GM18868 (cell line): ENCODE results near the gene TMEM125.

Experiments
- ATAC-seq: cut with Tn5 transposase; IDR thresholded peaks from one replicate; pipeline ENCODE4 v1.9.1; 2021; ENCODE audit warnings: mild to moderate bottlenecking, moderate library complexity; ENCODE audit not compliant: unreplicated experiment

Gene TMEM125

DNA sequence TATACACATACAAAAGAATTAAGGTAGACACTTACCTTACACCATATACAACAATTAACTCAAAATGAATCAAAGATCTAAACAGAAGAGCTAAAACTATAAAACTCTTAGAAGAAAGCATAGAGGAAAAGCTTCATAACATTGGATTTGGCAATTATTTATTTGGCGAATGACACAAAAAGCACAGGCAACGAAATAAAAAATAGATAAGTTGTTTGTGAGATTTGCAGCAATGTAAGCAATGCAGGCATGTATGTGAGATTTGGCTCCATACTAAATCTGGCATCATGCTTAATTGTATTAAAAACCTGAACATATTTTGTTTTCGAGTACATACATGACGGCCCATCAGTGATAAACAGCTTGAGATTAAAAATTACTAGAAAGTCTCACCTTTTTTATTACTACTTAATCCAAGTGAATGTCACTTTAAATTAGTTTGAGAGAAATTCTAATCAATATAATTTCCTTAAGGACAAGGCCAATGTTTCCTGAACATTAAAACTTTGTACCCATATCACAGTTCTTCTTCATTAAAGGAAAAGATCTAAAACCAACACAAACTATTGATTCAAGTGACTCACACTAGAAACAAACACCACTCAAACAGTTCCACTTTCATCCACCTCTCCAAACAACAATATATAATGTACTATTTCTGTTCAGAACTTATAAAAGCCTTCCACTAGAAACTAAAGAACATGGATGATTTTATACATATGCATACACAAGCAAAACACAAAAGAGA, 23.1 kb upstream of the TMEM125 start:
- no peak for ATAC-seq

DNA sequence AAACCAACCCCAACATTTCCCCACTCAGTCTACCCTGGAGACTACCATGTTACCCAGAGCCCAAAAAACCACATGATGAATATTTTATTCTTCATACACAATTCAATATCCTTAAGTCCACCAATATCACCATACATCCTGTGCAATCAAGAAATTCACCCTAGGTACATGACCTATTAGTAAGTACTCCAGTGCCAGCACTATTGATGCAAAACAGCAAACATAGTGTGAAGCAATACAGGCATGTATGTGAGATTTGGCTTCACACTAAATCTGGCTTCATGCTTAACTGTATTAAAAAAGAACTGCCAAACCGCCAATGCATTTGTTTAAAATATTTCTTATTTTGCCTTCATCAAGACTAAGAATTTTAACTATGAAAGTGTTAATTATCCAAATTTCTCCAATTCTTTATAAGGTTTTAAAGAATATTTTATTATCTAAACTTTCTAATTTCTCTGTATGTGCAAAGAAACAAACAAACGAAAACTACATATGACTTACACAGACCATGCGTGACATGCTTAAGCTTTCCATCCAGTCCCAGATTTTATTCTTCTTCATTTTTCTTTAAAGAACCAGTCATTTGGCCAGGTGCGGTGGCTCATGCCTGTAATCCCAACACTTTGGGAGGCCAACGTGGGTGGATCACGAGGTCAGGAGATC, 22.4 kb upstream of the TMEM125 start:
- ATAC-seq: no peak

DNA sequence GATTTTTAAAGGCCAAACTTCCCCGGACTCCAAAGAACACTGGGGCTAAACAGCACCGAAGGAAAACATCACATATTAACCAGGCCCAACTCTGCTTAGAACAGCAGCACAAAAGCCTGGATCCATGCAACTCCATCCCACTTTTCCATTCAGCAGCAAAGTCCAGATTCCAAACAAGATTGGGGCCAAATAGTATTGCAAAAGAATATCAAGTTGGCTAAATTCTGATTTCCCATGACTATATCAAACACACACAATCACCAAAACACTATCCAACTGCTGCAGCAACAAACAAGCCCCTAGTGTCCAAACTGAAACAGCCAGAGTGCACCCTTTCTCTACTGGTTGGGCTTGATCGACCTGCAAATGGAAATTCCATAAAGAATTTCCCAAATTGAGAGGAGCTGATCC, 19.4 kb upstream of the TMEM125 start:
- ATAC-seq: no peak

DNA sequence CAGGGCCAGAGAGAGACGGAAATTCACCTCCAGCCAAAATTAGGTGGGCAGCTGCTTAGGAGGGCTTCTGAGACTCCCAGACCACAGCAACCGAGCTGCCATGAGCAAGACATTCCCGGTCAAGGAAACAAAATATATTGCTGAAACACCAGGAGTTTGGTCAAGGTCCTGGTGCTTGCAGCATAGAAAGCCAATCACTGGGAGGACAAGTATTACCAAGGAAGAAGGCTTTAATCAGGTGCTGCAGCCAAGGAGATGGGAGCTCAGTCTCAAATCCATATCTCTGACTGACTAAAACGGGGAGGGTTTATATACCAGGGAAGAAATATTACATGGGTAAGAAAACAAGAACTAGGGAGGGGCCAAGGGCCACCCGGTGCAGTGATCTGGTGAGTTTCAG, 18.8 kb upstream of the TMEM125 start:
- no peak for ATAC-seq

DNA sequence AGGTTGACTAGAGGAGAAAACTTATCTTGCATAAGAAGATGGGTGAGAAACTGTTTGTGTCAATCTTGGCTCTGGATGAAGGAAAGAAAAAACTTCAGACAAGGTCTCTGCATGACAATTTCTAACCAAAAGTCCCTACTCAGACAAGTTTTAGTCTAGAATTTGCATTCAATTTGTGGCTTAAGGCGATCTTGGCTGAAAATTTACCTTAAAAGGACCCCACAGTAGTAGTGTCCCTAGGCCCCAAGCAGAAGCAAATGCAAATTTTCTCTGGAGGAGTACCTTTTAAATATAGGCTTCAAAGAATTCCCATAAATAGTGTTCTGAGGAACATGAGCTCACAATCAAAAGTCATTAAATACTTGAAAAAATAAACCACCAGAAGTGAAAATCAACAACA, 17.6 kb upstream of the TMEM125 start:
- ATAC-seq: no peak

DNA sequence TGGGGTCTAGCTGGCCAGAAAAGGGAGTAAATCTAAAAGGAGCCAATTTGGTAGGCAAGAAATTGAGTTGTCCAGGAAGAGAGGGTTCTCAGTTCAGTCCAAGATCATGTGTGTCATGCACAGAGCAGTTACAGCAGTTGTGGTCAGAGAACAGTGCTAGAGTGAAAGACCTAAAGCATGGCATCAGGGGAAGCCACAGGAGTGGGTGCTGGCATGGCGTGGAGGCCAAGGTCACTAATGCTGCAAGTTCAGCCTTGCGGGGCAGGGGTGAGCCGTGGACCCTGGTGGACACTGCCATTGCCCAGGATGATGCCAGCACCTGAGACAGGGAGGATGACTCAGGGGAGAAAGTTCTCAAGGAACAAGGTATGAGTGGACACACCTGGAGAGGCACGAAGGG, 16.6 kb upstream of the TMEM125 start:
- no peak for ATAC-seq

DNA sequence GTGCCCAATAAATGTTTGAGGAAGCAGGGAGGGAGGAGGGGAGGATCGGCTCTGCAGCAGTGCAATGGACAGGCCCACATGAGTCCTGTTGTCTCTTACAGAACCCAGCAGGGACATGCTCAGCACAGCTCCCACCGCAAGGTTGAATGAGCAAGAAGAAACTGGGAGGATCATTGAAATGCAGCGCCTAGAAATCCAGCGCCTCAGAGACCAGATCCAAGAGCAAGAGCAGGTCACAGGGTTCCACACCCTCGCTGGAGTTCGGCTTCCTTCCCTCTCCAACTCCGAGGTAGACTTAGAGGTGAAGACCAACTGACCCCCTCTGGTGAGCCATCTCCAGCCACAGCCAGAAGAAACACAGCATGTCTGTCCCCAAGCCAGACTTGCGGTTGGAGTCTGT, 15.9 kb upstream of the TMEM125 start:
- no peak for ATAC-seq

DNA sequence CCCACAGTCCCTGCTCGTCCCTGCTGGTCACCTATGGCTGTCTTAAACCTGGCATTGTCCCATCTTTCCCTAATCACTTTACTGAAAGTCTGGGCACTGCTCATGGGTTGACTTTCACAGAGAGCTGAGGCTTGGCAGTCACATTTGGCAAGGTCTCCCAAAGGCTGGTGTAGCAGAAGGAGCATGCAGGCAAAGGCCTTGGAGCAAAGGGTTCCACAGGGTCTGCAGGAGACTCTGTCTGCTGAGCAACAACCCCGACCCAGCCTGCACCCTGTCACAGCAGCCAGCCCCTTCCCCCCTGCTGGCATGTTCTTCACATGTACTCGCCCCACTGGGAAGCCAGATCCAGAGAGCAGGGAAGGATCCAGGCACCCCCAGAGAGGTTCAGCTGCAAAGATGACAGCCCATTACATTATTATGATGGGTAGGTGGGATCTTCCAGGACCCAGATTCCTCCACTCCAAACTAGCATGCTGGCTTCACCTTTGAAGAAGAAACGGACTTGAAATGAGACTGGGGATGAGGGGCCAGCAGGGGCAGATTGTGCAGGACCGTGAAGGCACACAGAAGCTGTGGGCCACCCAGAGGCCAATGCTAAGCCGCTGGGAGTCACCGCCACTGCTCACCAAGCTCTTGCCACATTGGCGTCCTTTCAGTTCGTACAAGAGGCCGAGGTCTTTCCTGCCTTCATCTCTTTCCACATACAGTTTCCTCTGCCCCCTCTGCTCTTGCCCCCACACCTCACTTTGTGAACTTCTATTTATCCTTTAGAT, 14.2 kb upstream of the TMEM125 start:
- ATAC-seq: no peak

DNA sequence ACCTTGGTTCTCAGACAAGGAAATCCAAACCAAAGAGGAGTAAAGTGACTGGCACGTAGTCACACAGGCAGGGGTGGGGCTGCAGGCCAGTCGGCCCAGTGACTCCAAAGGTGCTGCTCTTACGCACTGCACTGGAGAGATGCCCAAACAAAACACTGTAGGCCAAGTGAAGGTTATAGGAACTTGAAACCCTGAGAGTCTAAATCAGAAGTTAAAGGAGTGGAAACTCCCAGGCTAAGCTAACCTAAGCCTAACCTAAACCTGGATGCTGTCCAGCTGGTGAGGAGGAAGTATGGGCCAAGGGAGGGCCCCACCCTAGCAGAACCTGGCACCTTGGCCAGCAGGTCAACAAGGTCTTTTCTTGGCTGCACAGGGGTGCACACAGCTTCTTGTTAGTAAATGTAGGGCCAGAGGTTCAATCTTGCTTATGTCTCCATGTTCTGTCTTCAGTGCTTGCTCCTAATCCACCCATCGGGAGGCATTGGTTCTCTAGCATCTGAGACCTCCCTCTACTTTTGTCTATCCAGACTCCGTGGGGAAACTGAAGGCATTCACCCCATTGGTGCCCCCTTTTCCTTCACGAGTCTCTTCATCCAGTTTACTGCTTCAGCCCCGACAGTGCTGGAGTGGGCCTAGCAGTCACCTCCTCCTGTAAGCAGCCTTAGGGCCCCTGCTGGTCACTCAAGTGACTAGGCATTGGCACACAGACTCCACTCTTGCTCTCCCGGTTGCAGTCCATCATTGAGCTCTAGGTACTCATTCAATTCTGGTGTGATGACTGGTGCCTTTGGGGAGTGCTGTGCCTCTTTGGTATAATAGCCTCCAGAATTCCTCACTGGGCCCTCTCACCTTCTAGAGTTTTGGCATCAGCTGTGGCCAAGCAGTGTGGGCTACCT, 12.9 kb upstream of the TMEM125 start:
- ATAC-seq: no peak

DNA sequence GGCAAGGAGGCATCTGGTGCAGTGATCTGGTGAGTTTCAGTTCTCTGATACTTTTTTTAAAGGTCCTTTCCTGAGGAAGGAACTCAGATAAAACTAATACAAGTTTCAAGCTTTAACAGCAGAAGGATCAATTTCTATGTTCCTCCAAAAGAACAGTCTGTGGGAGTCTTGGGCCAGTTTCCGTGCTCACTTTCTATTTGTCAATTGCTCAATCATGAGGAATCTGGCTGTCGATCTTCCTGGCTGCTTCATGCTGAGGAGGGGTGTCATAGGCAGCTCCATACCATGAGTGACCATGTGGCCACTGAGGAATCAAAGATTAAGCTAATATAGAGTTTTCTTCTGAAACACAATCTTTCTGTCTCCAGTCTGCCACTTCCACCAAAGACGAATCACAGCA, 11.4 kb upstream of the TMEM125 start:
- ATAC-seq: no peak

DNA sequence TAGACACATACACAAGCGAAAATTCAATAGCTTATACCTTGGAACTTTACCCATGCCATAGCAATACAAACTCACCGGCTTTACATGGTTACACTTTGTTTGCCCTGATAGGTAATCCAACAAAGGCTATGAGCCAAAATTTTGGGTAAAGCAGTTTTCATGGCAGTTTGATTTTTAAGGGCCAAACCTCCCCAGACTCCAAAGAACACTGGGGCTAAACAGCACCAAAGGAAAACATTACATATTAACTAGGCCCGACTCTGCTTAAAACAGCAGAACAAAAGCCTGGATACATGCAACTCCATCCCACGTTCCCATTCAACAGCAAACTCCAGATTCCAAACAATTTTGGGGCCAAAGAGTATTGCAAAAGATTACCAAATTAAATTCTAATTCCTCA, 4.4 kb upstream of the TMEM125 start:
- ATAC-seq: no peak

DNA sequence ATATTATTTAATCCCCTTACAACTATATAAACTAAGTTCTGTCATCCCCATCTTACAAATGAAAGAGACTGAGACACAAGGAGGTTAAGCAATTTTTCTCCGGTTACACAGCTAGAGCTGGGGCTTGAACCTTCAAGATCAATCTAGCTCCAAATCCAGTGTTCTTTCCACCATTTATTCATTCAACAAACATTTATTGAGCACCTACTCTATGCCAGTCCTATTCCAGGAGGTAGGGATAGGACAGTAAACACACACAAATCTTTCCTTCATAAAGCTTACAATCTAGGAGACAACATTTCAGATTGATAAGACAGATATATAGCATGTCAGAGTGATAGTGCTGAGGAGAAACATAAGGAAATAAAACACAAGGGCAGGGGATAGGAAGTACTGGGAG, 2.9 kb upstream of the TMEM125 start:
- no peak for ATAC-seq

DNA sequence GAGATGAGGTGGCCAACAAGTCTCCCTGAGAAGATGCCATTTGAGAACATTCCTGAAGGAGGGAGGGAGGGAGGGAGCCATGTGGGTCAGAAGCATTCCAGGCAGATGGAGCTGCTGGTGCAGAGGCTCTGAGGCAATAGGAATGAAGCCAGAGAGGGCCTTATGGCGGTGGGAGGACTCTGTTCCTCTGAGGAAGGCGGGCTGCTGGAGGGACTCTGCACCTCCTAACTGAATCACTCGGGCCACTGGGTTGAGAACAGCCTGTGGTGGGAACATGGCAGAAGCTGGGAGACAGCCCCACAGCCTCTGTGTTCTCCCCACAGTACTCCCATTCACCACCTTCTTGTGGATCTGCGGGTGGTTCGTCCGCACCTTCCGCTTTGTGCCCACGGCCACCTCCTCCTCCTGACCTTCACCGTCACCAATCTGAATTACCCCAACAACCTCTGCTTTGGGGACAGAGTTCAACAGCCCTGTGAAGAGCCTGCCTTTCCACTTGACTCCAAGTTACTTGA, 2.4 kb upstream of the TMEM125 start:
- ATAC-seq: no peak

DNA sequence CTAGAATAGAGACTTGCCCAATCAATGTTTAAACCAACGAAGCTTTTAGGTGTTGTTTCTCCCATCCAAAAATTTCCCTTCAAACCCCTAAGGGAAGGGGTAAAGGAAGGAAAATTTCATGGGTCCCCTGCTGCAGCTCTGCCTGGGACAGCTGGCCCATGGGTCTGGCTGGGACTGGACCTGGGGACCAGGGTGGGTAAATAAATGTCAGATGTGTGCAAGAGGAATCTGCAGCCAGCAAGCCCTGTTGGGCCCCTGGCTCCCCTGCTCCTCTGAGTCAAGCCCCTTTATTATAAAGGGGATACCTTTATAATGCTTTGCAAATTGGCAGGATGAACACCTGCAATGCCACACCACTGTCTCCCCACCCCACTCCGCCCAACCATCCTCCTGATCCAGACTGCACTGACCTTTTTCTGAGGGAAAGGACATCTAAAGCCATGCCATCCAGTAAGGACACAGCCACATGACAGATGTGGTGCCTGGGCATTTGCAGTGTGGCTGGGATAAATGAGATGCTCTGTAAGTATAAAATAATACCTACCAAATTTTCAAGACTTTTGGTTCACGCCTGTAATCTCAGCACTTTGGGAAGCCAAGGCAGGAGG, 1.9 kb upstream of the TMEM125 start:
- ATAC-seq: no peak

DNA sequence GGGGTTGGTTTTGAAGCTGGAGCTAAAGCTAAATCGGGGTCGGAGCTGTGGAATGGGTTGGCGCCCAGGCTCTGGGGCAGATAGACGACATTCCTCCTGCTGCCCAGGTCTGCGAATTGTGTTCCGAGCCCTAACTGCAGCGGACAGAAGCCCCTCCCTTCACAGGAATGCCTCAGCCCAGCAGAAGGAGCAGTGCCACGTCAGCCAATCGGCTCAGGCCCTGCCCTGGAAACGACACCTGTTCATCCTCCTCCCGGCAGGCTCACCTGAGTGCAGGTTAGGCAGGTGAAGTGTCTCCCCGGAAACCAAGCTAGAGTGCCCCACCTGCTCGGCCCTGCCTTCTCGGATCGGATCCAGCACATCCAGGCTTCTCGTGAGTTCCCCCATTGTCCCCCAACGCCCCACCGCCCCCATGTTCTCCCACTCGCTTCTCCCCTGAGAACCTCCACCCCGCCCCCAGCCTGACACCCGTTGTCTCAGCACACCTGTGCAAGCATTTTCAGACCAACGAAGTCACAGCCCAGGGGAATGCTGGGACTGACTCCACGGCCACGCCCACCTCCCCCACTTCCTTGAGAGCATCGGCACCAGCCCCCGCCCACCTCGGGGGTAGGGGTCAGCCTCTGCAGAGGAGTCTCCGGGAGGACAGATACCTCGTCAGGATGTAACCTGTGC, 775 bp downstream of the TMEM125 start:
- ATAC-seq: no peak

DNA sequence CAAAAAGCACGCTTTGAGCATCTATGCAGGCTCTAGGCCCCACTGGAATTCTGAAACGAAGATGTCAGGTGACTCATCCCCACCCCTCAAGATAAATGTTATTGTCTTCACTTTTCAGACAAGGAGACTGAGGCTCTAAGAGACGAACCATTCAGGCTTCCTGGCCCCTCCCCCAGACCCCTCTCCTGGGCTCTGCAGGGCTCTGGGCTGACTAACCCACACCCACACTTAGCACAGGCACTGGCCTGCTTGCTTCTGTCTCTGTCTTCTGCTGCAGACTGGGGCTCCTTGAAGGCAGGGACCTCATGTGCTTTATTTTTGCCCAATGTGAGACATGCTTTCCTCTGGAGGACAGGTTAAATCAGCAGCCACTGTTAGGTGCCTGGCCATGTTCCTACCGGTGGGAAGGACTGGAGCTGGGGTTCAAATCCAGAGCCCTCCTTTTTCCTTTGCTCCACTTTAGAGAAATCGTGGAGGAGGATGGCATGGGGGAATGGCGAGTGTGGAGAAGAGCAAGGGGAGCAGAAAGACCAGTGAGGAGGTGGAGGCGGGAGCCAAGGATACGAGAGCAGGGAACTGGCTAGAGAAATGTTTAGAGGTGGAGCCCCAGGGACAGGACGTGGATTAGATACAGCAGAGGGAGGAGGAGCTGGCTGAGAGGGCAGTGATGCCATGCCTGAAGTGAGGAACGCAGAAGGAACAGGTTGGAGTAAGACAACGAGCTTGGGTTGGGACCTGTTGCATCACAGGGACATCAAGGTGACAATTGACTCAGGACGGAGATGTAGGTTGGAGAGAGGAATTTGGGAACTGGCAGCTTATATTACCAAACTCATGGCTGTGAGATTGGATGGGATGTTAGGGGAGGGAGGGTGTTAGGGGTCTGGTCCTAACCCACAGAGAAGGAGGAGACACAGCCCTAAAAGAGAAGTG, 1.7 kb downstream of the TMEM125 start:
- no peak for ATAC-seq

DNA sequence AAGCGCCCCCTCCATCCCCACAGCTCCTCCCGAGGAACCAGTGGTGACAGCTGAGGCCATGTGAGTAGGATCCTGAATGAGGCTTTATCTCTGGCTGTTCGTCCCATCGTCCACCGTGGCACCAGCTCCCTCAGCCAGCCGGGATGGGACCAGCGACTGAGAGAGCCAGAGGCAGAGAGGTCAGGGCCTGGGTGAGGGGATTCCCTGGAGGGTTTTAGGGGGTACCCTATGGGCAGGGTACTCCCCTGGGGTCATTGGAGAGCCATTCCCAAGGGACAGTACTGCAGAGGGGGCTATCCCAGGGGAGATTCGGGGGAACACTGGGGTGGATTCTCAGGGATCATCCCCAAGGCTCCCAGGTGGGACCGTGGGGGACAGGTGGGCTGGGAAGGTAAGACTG, 2.4 kb downstream of the TMEM125 start:
- no peak for ATAC-seq
